SH-SY5Y (cell line): ENCODE results near the gene TRPV5.

Source experiments
- GATA2 ChIP-seq: IDR thresholded peaks from 2 replicates; pipeline ENCODE4 v1.6.1; 2011; ENCODE audit warnings: mild to moderate bottlenecking, low read depth, low read length
- GATA3 ChIP-seq: IDR thresholded peaks from 2 replicates; pipeline ENCODE4 v1.6.1; 2011; ENCODE audit warnings: low read depth, mild to moderate bottlenecking, low read length, moderate library complexity

DNA sequence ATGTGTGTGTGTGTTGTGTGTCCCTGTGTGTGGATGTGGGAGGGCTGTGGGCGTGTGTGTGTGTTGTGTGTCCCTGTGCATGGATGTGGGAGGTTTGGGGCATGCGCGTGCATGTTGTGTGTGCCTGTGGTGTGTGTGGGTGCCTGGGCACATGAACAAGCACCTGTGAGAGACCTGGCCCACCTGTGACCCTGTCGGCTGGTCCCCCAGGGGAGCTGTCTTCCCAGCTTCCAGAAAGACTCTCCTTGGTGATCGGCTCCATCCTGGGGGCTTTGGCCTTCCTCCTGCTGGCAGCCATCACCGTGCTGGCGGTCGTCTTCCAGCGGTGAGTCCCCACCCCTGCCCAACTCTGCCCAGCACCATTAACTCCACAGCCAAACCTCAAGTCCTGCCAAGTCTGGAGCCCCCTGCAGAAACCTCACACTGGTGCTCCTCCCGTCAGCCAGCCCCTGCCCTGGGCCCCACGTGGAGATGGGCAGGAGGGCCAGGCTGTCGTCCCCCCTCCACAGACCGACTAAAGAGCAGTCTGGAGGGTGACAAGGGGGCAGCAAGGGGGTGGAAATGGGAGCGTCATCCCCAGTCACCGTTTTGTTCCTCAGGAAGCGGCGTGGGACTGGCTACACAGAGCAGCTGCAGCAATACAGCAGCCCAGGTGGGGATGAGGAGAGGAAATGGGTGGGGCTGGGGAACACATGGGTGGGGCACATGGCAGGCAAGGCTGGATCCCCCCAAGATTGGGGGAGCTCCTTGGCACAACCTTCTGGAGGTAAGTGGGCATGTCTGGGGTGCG, 66.0 kb downstream of the TRPV5 start:
- TF ChIP-seq GATA2 (no peak), GATA3 (no peak)
